ENCODE results near the gene OLA1.

The OLA1 gene

GRCh38 chr2:174051068-174051467, 197.3 kb downstream of the OLA1 start:
- H3K36me3 ChIP-seq (ENCODE audit: insufficient read depth, low read length) = no peaks in the 10 kb centered on the region
- peaks cover 42% of the 10 kb centered on the region for H3K4me1 ChIP-seq (ENCODE audit: insufficient read depth, low read length)
- no peak overlapping the region for H3K4me3 ChIP-seq (ENCODE audit: low read length)
- 59% methylated on average over 3 of the region's 4 CpGs for WGBS
- H3K27ac ChIP-seq (ENCODE audit: low read depth, low read length) = peak overlapping the region; percentile 4; the same call in 1 of the 2 replicates
- no peaks in the 10 kb centered on the region for H3K27me3 ChIP-seq (ENCODE audit: insufficient read depth, low read length)
- H3K9ac ChIP-seq (ENCODE audit: low read depth, low read length) = no peak overlapping the region
- H3K9me3 ChIP-seq (ENCODE audit: insufficient read depth, low read depth, low read length) = no peaks in the 10 kb centered on the region

GRCh38 chr2:174049895-174050294, 198.4 kb downstream of the OLA1 start:
- Histone ChIP-seq H3K9me3 (ENCODE audit: insufficient read depth, low read depth, low read length) (no peaks in the 10 kb centered on the region), H3K9ac (ENCODE audit: low read depth, low read length) (no peak overlapping the region), H3K27me3 (ENCODE audit: insufficient read depth, low read length) (no peaks in the 10 kb centered on the region), H3K4me3 (ENCODE audit: low read length) (no peak overlapping the region), H3K4me1 (ENCODE audit: insufficient read depth, low read length) (peaks cover 42% of the 10 kb centered on the region), H3K27ac (ENCODE audit: low read depth, low read length) (no peak overlapping the region), H3K36me3 (ENCODE audit: insufficient read depth, low read length) (no peaks in the 10 kb centered on the region)
- WGBS = 54% methylated on average over 2 of the region's 2 CpGs

GRCh38 chr2:174048243-174048642, 200.1 kb downstream of the OLA1 start:
- H3K4me1 ChIP-seq (ENCODE audit: insufficient read depth, low read length) = peaks cover 31% of the 10 kb centered on the region
- H3K4me3 ChIP-seq (ENCODE audit: low read length) = no peak overlapping the region
- H3K27me3 ChIP-seq (ENCODE audit: insufficient read depth, low read length) = no peaks in the 10 kb centered on the region
- 92% methylated on average over 20 of the region's 20 CpGs for WGBS
- no peaks in the 10 kb centered on the region for H3K36me3 ChIP-seq (ENCODE audit: insufficient read depth, low read length)
- H3K9me3 ChIP-seq (ENCODE audit: insufficient read depth, low read depth, low read length) = no peaks in the 10 kb centered on the region
- no peak overlapping the region for H3K9ac ChIP-seq (ENCODE audit: low read depth, low read length)
- H3K27ac ChIP-seq (ENCODE audit: low read depth, low read length) = no peak overlapping the region

GRCh38 chr2:174047746-174048145, 200.6 kb downstream of the OLA1 start:
- no peak overlapping the region for H3K4me3 ChIP-seq (ENCODE audit: low read length)
- no peak overlapping the region for H3K27ac ChIP-seq (ENCODE audit: low read depth, low read length)
- 91% methylated on average over 9 of the region's 9 CpGs for WGBS

GRCh38 chr2:174046172-174046571, 202.2 kb downstream of the OLA1 start:
- H3K27ac ChIP-seq (ENCODE audit: low read depth, low read length) = no peak overlapping the region
- no peak overlapping the region for H3K9ac ChIP-seq (ENCODE audit: low read depth, low read length)
- no peaks in the 10 kb centered on the region for H3K27me3 ChIP-seq (ENCODE audit: insufficient read depth, low read length)
- WGBS = 92% methylated on average over 3 of the region's 3 CpGs
- no peak overlapping the region for H3K4me3 ChIP-seq (ENCODE audit: low read length)
- H3K36me3 ChIP-seq (ENCODE audit: insufficient read depth, low read length) = no peaks in the 10 kb centered on the region
- peaks cover 10% of the 10 kb centered on the region; the same call in 1 of the 2 replicates for H3K4me1 ChIP-seq (ENCODE audit: insufficient read depth, low read length)
- no peaks in the 10 kb centered on the region for H3K9me3 ChIP-seq (ENCODE audit: insufficient read depth, low read depth, low read length)

More at GRCh38 chr2:174047746-174048145, 200.6 kb downstream of the OLA1 start:
- Histone ChIP-seq H3K27me3 (ENCODE audit: insufficient read depth, low read length) (no peaks in the 10 kb centered on the region), H3K9me3 (ENCODE audit: insufficient read depth, low read depth, low read length) (no peaks in the 10 kb centered on the region), H3K36me3 (ENCODE audit: insufficient read depth, low read length) (no peaks in the 10 kb centered on the region), H3K9ac (ENCODE audit: low read depth, low read length) (no peak overlapping the region), H3K4me1 (ENCODE audit: insufficient read depth, low read length) (peaks cover 26% of the 10 kb centered on the region)

GRCh38 chr2:174044556-174044955, 203.8 kb downstream of the OLA1 start:
- Histone ChIP-seq H3K4me3 (ENCODE audit: low read length) (no peak overlapping the region), H3K27ac (ENCODE audit: low read depth, low read length) (no peak overlapping the region), H3K27me3 (ENCODE audit: insufficient read depth, low read length) (no peaks in the 10 kb centered on the region), H3K4me1 (ENCODE audit: insufficient read depth, low read length) (peaks cover 16% of the 10 kb centered on the region), H3K9ac (ENCODE audit: low read depth, low read length) (no peak overlapping the region), H3K36me3 (ENCODE audit: insufficient read depth, low read length) (no peaks in the 10 kb centered on the region), H3K9me3 (ENCODE audit: insufficient read depth, low read depth, low read length) (no peaks in the 10 kb centered on the region)
- WGBS = 95% methylated on average over 3 of the region's 3 CpGs

GRCh38 chr2:174040417-174040701, 208.0 kb downstream of the OLA1 start:
- WGBS = 89% methylated on average over 2 of the region's 2 CpGs
- no peaks in the 10 kb centered on the region for H3K36me3 ChIP-seq (ENCODE audit: insufficient read depth, low read length)
- H3K27ac ChIP-seq (ENCODE audit: low read depth, low read length) = no peak overlapping the region
- H3K9me3 ChIP-seq (ENCODE audit: insufficient read depth, low read depth, low read length) = no peaks in the 10 kb centered on the region
- H3K4me3 ChIP-seq (ENCODE audit: low read length) = no peak overlapping the region
- no peak overlapping the region for H3K9ac ChIP-seq (ENCODE audit: low read depth, low read length)
- H3K4me1 ChIP-seq (ENCODE audit: insufficient read depth, low read length) = peaks cover 24% of the 10 kb centered on the region
- no peaks in the 10 kb centered on the region for H3K27me3 ChIP-seq (ENCODE audit: insufficient read depth, low read length)

- Histone ChIP-seq H3K9me3 (ENCODE audit: insufficient read depth, low read depth, low read length) (no peaks in the 10 kb centered on the region), H3K9ac (ENCODE audit: low read depth, low read length) (peak overlapping the region; percentile 4; the same call in 1 of the 2 replicates), H3K36me3 (ENCODE audit: insufficient read depth, low read length) (no peaks in the 10 kb centered on the region), H3K4me1 (ENCODE audit: insufficient read depth, low read length) (peaks cover 24% of the 10 kb centered on the region), H3K27me3 (ENCODE audit: insufficient read depth, low read length) (no peaks in the 10 kb centered on the region), H3K4me3 (ENCODE audit: low read length) (no peak overlapping the region), H3K27ac (ENCODE audit: low read depth, low read length) (peak overlapping the region; percentile 89)
- WGBS = 44% methylated on average over 16 of the region's 16 CpGs
These were observed 208.5 kb downstream of the OLA1 start for GRCh38 chr2:174039551-174040416.

GRCh38 chr2:174038462-174038861, 209.9 kb downstream of the OLA1 start:
- peaks cover 24% of the 10 kb centered on the region for H3K4me1 ChIP-seq (ENCODE audit: insufficient read depth, low read length)
- H3K27ac ChIP-seq (ENCODE audit: low read depth, low read length) = no peak overlapping the region
- H3K9ac ChIP-seq (ENCODE audit: low read depth, low read length) = no peak overlapping the region
- 44% methylated on average over 2 of the region's 2 CpGs for WGBS
- no peak overlapping the region for H3K4me3 ChIP-seq (ENCODE audit: low read length)
- no peaks in the 10 kb centered on the region for H3K9me3 ChIP-seq (ENCODE audit: insufficient read depth, low read depth, low read length)
- H3K27me3 ChIP-seq (ENCODE audit: insufficient read depth, low read length) = no peaks in the 10 kb centered on the region
- H3K36me3 ChIP-seq (ENCODE audit: insufficient read depth, low read length) = no peaks in the 10 kb centered on the region

GRCh38 chr2:174036825-174037224, 211.5 kb downstream of the OLA1 start:
- Histone ChIP-seq H3K36me3 (ENCODE audit: insufficient read depth, low read length) (no peaks in the 10 kb centered on the region), H3K27me3 (ENCODE audit: insufficient read depth, low read length) (no peaks in the 10 kb centered on the region), H3K9me3 (ENCODE audit: insufficient read depth, low read depth, low read length) (no peaks in the 10 kb centered on the region), H3K9ac (ENCODE audit: low read depth, low read length) (no peak overlapping the region), H3K4me1 (ENCODE audit: insufficient read depth, low read length) (peaks cover 32% of the 10 kb centered on the region), H3K27ac (ENCODE audit: low read depth, low read length) (no peak overlapping the region), H3K4me3 (ENCODE audit: low read length) (no peak overlapping the region)

- Histone ChIP-seq H3K27ac (ENCODE audit: low read depth, low read length) (no peak overlapping the region), H3K36me3 (ENCODE audit: insufficient read depth, low read length) (no peaks in the 10 kb centered on the region), H3K4me1 (ENCODE audit: insufficient read depth, low read length) (peaks cover 32% of the 10 kb centered on the region), H3K4me3 (ENCODE audit: low read length) (no peak overlapping the region), H3K27me3 (ENCODE audit: insufficient read depth, low read length) (no peaks in the 10 kb centered on the region), H3K9me3 (ENCODE audit: insufficient read depth, low read depth, low read length) (no peaks in the 10 kb centered on the region), H3K9ac (ENCODE audit: low read depth, low read length) (no peak overlapping the region)
- 94% methylated on average over 12 of the region's 12 CpGs for WGBS
These were observed 212.2 kb downstream of the OLA1 start for GRCh38 chr2:174035981-174036742.
